Trophoblast cell (in vitro differentiated cells and primary cell): Measurements from ENCODE around the gene ZFHX3.

Experiments
- DNase-seq, 2 donors: peaks; one replicate each; pipeline ENCODE4 v3.0.0-alpha.2; 2016
- H2AFZ ChIP-seq: 2 replicates; pipeline ENCODE4 v1.6.1; 2013; ENCODE audit warnings: low read length, moderate library complexity, mild to moderate bottlenecking; ENCODE audit not compliant: insufficient read depth, poor library complexity
- H2AK5ac ChIP-seq: 2 replicates; pipeline ENCODE4 v1.6.1; 2013; ENCODE audit warnings: mild to moderate bottlenecking, low read length
- H2BK120ac ChIP-seq: 2 replicates; pipeline ENCODE4 v1.6.1; 2013; ENCODE audit warnings: low read length, mild to moderate bottlenecking, moderate library complexity; ENCODE audit not compliant: insufficient read depth, poor library complexity
- H2BK12ac ChIP-seq: 2 replicates; pipeline ENCODE4 v1.6.1; 2013; ENCODE audit warnings: mild to moderate bottlenecking, low read length, moderate library complexity
- H2BK5ac ChIP-seq: 2 replicates; pipeline ENCODE4 v1.6.1; 2013; ENCODE audit warnings: low read length, low read depth, moderate library complexity, mild to moderate bottlenecking; ENCODE audit not compliant: poor library complexity
- H3K14ac ChIP-seq: 2 replicates; pipeline ENCODE4 v1.6.1; 2013; ENCODE audit warnings: mild to moderate bottlenecking, low read length
- H3K18ac ChIP-seq: 2 replicates; pipeline ENCODE4 v1.6.1; 2013; ENCODE audit warnings: mild to moderate bottlenecking, low read length
- H3K23ac ChIP-seq: 2 replicates; pipeline ENCODE4 v1.6.1; 2013; ENCODE audit warnings: low read length
- H3K27ac ChIP-seq: 2 replicates; pipeline ENCODE4 v1.5.1; 2013; ENCODE audit warnings: low read depth, mild to moderate bottlenecking, inconsistent platforms, low read length, moderate library complexity
- H3K27me3 ChIP-seq: 2 replicates; pipeline ENCODE4 v1.6.1; 2013; ENCODE audit warnings: inconsistent platforms, mild to moderate bottlenecking, low read length, moderate library complexity; ENCODE audit not compliant: insufficient read depth
- H3K36me3 ChIP-seq, 2 experiments: 1 replicate in 1 of 2; 2 replicates in 1 of 2; pipeline ENCODE4 v1.6.1; 2013; ENCODE audit warnings: low read length in 2 of 2, mild to moderate bottlenecking in 2 of 2, moderate library complexity in 1 of 2; ENCODE audit not compliant: insufficient read depth in 2 of 2, control insufficient read depth in 1 of 2
- H3K4ac ChIP-seq: 2 replicates; pipeline ENCODE4 v1.6.1; 2013; ENCODE audit warnings: low read depth, mild to moderate bottlenecking, low read length, moderate library complexity
- H3K4me1 ChIP-seq, 2 experiments: 1 replicate in 1 of 2; 2 replicates in 1 of 2; pipeline ENCODE4 v1.6.1; 2013; ENCODE audit warnings: low read length in 2 of 2, mild to moderate bottlenecking in 2 of 2, moderate library complexity in 1 of 2; ENCODE audit not compliant: insufficient read depth in 2 of 2, control insufficient read depth in 1 of 2
- H3K4me2 ChIP-seq: 2 replicates; pipeline ENCODE4 v1.6.1; 2013; ENCODE audit warnings: inconsistent platforms, mild to moderate bottlenecking, low read length, moderate library complexity
- H3K4me3 ChIP-seq: 2 replicates; pipeline ENCODE4 v1.5.1; 2013; ENCODE audit warnings: mild to moderate bottlenecking, low read depth, low read length, inconsistent platforms
- H3K79me1 ChIP-seq: one replicate; pipeline ENCODE4 v1.6.1; 2013; ENCODE audit warnings: low read length
- H3K79me2 ChIP-seq: 2 replicates; pipeline ENCODE4 v1.6.1; 2013; ENCODE audit warnings: low read length, mild to moderate bottlenecking; ENCODE audit not compliant: control insufficient read depth, insufficient read depth, poor library complexity
- H3K9ac ChIP-seq: 2 replicates; pipeline ENCODE4 v1.6.1; 2013; ENCODE audit warnings: mild to moderate bottlenecking, low read length
- H3K9me3 ChIP-seq: 2 replicates; pipeline ENCODE4 v1.6.1; 2013; ENCODE audit warnings: low read depth, mild to moderate bottlenecking, control low read depth, inconsistent platforms, low read length; ENCODE audit not compliant: insufficient read depth
- H4K12ac ChIP-seq: 2 replicates; pipeline ENCODE4 v1.6.1; 2013; ENCODE audit warnings: low read depth, mild to moderate bottlenecking, low read length, moderate library complexity
- H4K8ac ChIP-seq: 2 replicates; pipeline ENCODE4 v1.6.1; 2013; ENCODE audit warnings: low read depth, mild to moderate bottlenecking, low read length, moderate library complexity
- H4K91ac ChIP-seq: one replicate; pipeline ENCODE4 v1.6.1; 2013; ENCODE audit warnings: low read depth, mild to moderate bottlenecking, low read length, moderate library complexity
- WGBS: extraction: QIAGEN DNeasy Blood & Tissue Kit; methylation state at CpG from one replicate; pipeline ENCODE4 v1.1.7; 2013; ENCODE audit warnings: missing lambda C conversion rate; ENCODE audit not compliant: insufficient read length, insufficient coverage; ENCODE audit errors: extremely low coverage; 5-methylcytosine and 5-hydroxymethylcytosine counted together

ZFHX3 gene

DNA sequence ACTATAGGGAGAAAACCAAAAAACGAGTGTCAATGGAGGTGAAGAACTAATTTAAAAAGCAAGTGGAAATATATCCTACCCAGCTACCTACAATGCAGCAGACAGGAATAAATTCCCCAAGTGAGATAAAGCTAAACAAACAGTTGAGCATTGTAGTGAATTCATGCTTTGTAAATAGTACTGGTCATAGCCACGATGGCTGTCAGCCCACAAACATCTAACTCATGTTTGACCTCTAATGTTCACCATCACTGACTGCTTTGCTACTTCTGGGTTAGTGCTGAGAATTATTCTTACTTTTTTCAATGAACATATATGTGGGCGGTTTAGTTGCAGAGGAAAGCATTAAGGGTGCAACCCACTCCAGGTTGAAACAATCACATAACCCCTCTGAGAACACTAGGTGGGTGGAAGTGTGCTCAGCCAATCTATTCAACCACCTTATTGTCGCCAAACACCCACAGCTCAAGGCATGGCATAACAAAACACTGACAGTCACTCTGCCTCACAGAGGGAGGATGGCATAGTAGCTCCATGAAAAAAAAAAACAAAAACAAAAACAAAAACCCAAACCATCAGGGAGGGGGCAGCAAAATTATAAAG, 264.1 kb downstream of the ZFHX3 start:
- H2BK12ac ChIP-seq: no peak overlapping the region
- no peaks in the 10 kb centered on the region for H3K9me3 ChIP-seq
- no peaks in the 10 kb centered on the region for H3K4me1 ChIP-seq
- H3K4ac ChIP-seq: no peak overlapping the region
- WGBS: no CpG with 5 or more reads among the region's 4 CpGs
- no peaks in the 10 kb centered on the region for H3K27me3 ChIP-seq
- no peak overlapping the region for H2BK5ac ChIP-seq
- DNase-seq: no peak
- no peak overlapping the region for H3K27ac ChIP-seq
- H2BK120ac ChIP-seq: no peak overlapping the region
- no peak overlapping the region for H3K4me2 ChIP-seq
- H2AFZ ChIP-seq: no peak overlapping the region
- no peak overlapping the region for H4K91ac ChIP-seq
- no peak overlapping the region for H2AK5ac ChIP-seq
- no peak overlapping the region for H3K9ac ChIP-seq
- H3K36me3 ChIP-seq: peaks cover 15 to 16% of the 10 kb centered on the region in 2 experiments
- H3K4me3 ChIP-seq: no peak overlapping the region
- no peak overlapping the region for H3K18ac ChIP-seq
- no peak overlapping the region for H3K14ac ChIP-seq
- H4K12ac ChIP-seq: no peak overlapping the region
- H3K79me2 ChIP-seq: no peaks in the 10 kb centered on the region
- no peaks in the 10 kb centered on the region for H3K79me1 ChIP-seq
- H3K23ac ChIP-seq: no peak overlapping the region
- no peak overlapping the region for H4K8ac ChIP-seq

DNA sequence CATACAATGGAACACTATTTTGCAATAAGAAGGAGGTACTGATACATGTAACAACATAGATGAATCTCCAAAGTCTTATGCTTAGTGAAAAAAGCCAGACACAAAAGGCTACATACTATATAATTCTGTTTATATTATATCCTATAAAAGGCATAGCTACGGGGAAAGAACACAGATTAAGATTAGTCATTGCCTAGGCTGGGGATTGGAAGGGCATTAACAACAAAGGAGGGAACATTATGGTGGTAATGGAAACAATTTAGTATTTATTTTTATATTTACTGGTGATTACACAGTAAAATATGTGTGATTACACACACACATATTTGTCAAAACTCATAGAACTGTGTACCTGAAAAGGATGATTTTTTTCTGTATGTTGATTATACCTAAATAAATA, 278.1 kb downstream of the ZFHX3 start:
- H4K8ac ChIP-seq: no peak overlapping the region
- no peaks in the 10 kb centered on the region for H3K27me3 ChIP-seq
- H2AFZ ChIP-seq: no peak overlapping the region
- no peak overlapping the region for H2BK120ac ChIP-seq
- no peak overlapping the region for H3K4me2 ChIP-seq
- no peak overlapping the region for H3K27ac ChIP-seq
- no peak for DNase-seq
- WGBS: no CpG with 5 or more reads among the region's 1 CpG
- H3K4me1 ChIP-seq: no peaks in the 10 kb centered on the region
- no peaks in the 10 kb centered on the region for H3K79me2 ChIP-seq
- H3K18ac ChIP-seq: no peak overlapping the region
- no peak overlapping the region for H3K9ac ChIP-seq
- no peak overlapping the region for H2AK5ac ChIP-seq
- no peak overlapping the region for H4K91ac ChIP-seq
- H3K14ac ChIP-seq: no peak overlapping the region
- H3K4me3 ChIP-seq: no peak overlapping the region
- H4K12ac ChIP-seq: no peak overlapping the region
- no peak overlapping the region for H3K4ac ChIP-seq
- peaks cover 0 to 2% of the 10 kb centered on the region in 2 experiments for H3K36me3 ChIP-seq
- no peaks in the 10 kb centered on the region for H3K79me1 ChIP-seq
- H3K9me3 ChIP-seq: no peaks in the 10 kb centered on the region
- H3K23ac ChIP-seq: no peak overlapping the region
- no peak overlapping the region for H2BK12ac ChIP-seq
- no peak overlapping the region for H2BK5ac ChIP-seq

GRCh38 chr16:72768591-72768990, 279.3 kb downstream of the ZFHX3 start:
- no peak overlapping the region for H2BK120ac ChIP-seq
- H4K12ac ChIP-seq: no peak overlapping the region
- H3K79me1 ChIP-seq: no peaks in the 10 kb centered on the region
- no peak overlapping the region for H3K4ac ChIP-seq
- H3K79me2 ChIP-seq: no peaks in the 10 kb centered on the region
- no peak overlapping the region for H3K4me3 ChIP-seq
- no peaks in the 10 kb centered on the region for H3K9me3 ChIP-seq
- H4K91ac ChIP-seq: no peak overlapping the region
- H3K14ac ChIP-seq: no peak overlapping the region
- H3K4me2 ChIP-seq: no peak overlapping the region
- no peak overlapping the region for H3K9ac ChIP-seq
- H2AFZ ChIP-seq: no peak overlapping the region
- H3K18ac ChIP-seq: no peak overlapping the region
- no peak overlapping the region for H2BK12ac ChIP-seq
- H3K4me1 ChIP-seq: no peaks in the 10 kb centered on the region
- no peak overlapping the region for H3K27ac ChIP-seq
- no peak overlapping the region for H4K8ac ChIP-seq
- no peak overlapping the region for H3K23ac ChIP-seq
- no peak for DNase-seq
- WGBS: no CpG with 5 or more reads among the region's 5 CpGs
- H3K27me3 ChIP-seq: no peaks in the 10 kb centered on the region
- peaks cover 0 to 2% of the 10 kb centered on the region in 2 experiments for H3K36me3 ChIP-seq
- no peak overlapping the region for H2BK5ac ChIP-seq
- no peak overlapping the region for H2AK5ac ChIP-seq

DNA sequence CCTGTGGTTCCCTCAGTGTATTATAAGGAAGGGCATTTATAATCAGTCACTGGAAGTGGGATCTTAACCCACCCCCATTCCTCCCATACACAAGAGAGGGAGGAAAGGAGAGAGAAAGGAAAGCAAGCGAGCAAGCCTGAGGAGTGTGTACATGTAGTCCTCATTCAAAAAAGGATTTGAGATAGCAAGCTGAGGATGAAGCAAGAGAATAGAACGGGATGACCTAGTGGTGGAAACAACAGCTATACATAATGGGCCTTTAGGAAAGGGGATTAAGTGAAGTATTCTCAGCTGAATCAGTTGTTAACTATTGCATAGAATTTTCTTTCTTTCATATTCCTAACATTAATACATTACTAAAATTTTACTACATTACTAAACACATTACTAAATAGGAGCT, 281.4 kb downstream of the ZFHX3 start:
- no peak overlapping the region for H4K8ac ChIP-seq
- H3K9ac ChIP-seq: no peak overlapping the region
- no peak overlapping the region for H2BK5ac ChIP-seq
- H3K9me3 ChIP-seq: no peaks in the 10 kb centered on the region
- no peak for DNase-seq
- H3K4me2 ChIP-seq: no peak overlapping the region
- no peaks in the 10 kb centered on the region for H3K79me1 ChIP-seq
- H4K12ac ChIP-seq: no peak overlapping the region
- no peaks in the 10 kb centered on the region for H3K4me1 ChIP-seq
- H2AFZ ChIP-seq: no peak overlapping the region
- no peak overlapping the region for H4K91ac ChIP-seq
- no peaks in the 10 kb centered on the region for H3K27me3 ChIP-seq
- WGBS: no CpG with 5 or more reads among the region's 2 CpGs
- H3K18ac ChIP-seq: no peak overlapping the region
- H2AK5ac ChIP-seq: no peak overlapping the region
- no peak overlapping the region for H3K4me3 ChIP-seq
- no peak overlapping the region for H3K27ac ChIP-seq
- H3K23ac ChIP-seq: no peak overlapping the region
- no peak overlapping the region for H2BK120ac ChIP-seq
- H3K4ac ChIP-seq: no peak overlapping the region
- no peaks in the 10 kb centered on the region for H3K79me2 ChIP-seq
- H3K14ac ChIP-seq: no peak overlapping the region
- H3K36me3 ChIP-seq: peaks cover 0 to 2% of the 10 kb centered on the region in 2 experiments
- H2BK12ac ChIP-seq: no peak overlapping the region
